ENCODE results near the gene CFAP52.
A peak's percentile ranks its signal among the peaks of the same experiment; 100 is the strongest.
"Not testable (repeated sequence)": the region's sequence is repeated elsewhere in the genome, so short reads cannot be mapped to it uniquely, and the experiment has no call there.

The CFAP52 gene, protein sequence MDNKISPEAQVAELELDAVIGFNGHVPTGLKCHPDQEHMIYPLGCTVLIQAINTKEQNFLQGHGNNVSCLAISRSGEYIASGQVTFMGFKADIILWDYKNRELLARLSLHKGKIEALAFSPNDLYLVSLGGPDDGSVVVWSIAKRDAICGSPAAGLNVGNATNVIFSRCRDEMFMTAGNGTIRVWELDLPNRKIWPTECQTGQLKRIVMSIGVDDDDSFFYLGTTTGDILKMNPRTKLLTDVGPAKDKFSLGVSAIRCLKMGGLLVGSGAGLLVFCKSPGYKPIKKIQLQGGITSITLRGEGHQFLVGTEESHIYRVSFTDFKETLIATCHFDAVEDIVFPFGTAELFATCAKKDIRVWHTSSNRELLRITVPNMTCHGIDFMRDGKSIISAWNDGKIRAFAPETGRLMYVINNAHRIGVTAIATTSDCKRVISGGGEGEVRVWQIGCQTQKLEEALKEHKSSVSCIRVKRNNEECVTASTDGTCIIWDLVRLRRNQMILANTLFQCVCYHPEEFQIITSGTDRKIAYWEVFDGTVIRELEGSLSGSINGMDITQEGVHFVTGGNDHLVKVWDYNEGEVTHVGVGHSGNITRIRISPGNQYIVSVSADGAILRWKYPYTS

DNA sequence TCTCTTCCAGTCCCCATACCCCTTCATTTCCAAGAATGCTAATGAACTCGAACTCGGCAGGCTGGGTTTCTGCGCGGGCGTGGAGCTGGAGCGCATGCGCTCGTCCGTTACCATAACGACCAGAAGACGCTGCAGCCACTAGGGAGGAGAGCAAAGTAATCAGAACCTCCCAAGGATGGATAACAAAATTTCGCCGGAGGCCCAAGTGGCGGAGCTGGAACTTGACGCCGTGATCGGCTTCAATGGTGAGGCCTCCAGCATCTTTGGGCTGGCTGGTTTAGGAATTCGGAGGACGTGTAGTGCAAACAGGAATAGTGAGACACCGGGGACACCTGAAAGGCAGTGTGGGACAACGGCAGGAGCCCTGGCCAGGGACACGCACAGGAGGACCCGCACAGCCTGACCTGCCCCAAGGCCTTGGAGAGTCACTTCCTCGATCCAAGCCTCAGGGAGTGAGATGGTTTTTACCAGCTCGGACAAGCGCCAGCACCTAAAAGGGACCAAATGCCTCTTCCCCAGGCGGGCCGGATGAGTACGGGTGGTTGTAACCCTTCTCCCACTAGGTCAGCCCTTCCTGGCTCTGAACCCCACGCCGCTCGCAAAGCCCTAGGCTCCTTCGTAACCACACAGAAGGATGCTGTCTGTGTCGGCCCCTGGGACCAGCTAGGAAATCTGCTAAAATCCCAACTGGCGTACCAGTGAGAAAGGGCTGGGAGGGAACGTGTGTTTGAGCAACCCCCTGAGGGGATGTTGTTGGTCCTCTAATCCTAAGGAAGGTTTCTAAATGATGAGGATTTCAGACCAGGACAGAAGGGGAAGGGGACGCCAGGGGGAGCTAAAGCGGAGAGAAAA lies at the start of gene CFAP52:
CFAP52 (plus strand) TSS at position 122 of the 852 bp plus-strand sequence; CDS start at position 176, 54 bp downstream.
- DNase-seq, result peak; percentile 67 to 72

DNA sequence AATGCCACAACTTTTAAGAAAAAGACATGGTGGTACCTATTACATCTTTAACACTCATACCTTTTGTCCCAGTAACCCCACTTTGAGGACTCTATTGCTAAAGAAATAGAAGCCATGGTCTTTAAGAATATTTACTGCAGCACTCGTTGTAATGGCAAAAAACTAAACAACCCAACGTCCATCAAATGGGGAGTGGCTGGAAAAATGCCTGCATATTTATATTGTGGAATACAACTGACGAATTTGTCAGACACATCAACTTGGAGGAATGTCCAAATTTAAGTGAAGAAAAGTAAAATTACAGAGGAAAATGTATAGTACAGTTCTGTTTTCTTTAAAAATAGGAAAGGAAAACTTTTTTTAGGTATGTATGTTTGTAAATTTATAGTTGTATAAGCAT lies 48.7 kb upstream of the CFAP52 start:
- DNase-seq, result no peak

GRCh38 chr17:9529033-9529700 lies 47.3 kb upstream of the CFAP52 start:
- DNase-seq, result no peak

- DNase-seq, result no peak
Observed at GRCh38 chr17:9531034-9531433, 45.4 kb upstream of the CFAP52 start.

GRCh38 chr17:9532715-9533114 lies 43.7 kb upstream of the CFAP52 start:
- no peak for DNase-seq

- no peak for DNase-seq
Observed at GRCh38 chr17:9533441-9533840, 43.0 kb upstream of the CFAP52 start.

DNA sequence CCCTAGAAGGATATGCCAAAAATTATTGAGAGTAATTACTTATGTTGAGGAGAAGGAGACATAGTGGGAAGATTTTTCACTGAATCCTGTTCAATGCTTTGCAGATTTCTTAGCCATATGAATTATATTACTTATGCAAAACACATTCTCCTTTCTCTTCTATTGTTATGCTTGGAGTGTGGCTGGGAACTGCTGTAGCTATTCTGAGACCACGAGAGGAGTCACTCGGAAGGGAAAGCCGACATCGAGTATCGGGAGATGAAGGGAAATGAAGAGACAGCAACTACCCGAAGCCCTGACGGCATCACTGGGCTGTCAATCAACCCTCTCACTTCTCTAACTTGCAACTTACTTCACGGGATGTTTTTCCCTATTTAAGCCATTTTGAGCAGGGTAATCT lies 40.4 kb upstream of the CFAP52 start:
- DNase-seq, result no peak

- no peak for DNase-seq
Observed at GRCh38 chr17:9537177-9537776, 39.2 kb upstream of the CFAP52 start.

GRCh38 chr17:9538626-9539025 lies 37.8 kb upstream of the CFAP52 start:
- DNase-seq, result no peak

- no peak for DNase-seq
Observed at GRCh38 chr17:9541718-9542117, 34.7 kb upstream of the CFAP52 start.

DNA sequence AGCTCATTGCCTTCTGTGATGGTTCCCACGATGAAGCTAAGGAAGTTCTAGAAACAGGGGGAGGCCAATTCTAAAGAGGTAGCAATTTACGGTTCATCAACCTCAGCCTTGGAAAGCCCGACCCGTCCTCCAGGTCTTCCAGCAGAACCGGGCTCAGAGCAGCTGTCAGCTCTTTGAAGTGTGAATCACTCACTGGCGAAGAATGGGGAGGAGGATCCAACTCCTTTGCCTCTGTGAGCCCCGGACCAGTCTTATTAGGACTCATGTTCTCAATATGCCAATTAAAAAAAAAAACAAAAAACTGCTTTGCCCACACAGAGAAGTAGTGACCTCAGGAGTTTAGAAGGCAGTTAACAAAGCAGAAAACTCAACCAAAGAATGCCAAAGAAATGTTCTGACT lies 32.2 kb upstream of the CFAP52 start:
- no peak for DNase-seq

DNA sequence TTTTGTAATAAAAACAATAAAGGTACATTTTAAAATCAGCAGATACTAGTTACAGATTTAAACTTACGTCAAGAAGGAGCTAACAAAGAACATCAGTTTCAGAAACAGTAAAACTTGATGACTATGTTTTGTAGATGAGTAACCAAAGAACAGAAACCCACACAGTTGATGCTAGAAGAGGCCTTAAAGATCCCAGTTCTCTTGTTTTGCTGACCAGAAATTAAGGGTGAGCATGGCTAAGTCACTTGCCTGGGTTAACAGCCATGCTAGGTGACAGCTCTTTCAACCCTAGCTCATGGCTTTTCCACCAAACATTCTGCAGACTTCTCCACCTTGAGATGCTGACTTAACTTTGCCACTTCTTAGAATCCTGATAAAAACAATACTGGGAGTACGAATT lies 27.2 kb upstream of the CFAP52 start:
- DNase-seq, result no peak

DNA sequence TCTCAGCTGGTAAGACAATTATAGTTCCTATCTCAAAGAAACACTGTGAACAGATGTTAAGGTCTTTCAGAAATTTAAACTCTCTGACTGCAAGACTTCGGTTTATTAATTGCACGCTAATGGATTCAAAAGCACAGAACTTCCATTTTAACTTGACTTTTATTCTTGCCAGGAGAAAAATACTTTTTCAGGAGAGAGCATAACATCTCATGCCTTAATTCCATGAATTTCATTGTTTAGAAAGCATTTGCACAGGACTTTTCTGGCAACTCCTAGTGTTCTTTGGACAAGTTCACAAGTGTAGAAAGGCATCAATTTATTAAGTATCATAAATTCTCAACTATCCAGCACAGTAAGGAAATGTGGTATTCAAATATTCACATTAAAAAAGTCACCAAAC lies 23.3 kb upstream of the CFAP52 start:
- DNase-seq, result no peak

DNA sequence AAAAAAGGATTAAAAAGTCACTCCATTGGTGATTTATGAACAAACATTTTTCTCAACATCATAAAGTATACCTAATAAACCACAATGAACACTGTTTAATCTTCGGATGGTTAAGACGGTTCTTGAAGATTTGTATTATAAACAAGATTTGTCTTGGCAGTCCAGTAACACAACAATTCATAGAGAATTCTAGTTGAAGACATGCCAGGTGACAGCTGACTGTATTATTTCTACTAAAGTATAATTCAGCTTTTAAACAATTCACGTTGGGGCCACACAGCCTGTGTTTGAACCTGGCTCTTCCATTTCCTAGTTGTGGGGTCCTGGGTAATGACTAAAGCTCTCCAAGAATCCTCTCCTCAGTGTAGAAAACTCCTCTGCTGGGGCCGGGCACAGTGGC lies 22.8 kb upstream of the CFAP52 start:
- DNase-seq, result no peak

DNA sequence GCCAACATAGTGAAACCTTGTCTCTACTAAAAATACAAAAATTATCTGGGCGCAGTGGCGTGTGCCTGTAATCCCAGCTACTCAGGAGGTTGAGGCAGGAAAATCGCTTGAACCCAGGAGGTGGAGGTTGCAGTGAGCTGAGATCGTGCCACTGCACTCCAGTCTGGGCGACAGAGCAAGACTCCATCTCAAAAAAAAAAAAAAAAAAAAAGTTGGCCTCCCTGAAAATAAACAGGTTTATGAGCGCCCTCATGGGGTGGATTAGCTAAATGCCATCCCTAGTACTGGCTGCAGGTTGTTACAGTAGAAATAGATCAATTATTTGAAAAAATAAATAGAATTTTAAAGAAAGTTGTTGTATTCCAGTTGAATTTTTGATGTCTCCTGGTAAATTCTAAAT lies 21.7 kb upstream of the CFAP52 start:
- DNase-seq, result peak; percentile 40 to 46

- no peak for DNase-seq
Observed at GRCh38 chr17:9557161-9557755, 19.2 kb upstream of the CFAP52 start.

DNA sequence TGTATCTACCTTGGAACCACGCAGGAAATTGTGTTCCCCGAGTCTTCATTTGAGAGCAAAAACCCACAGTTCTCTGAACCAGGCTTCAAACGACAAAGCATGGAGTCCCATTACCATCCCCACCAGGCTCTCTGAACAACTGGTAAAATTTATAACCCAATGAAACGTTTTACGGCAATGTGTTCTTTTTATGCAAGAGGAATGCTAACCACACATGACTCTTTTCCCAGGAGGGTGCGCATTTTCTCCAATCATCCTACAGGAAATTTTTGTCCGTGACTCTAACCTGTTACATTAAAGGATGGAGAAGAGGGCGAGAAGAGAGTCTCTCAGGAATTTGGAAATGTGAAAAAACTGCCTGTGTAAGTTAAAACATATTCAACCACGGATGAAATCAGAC lies 18.6 kb upstream of the CFAP52 start:
- DNase-seq, result no peak

- no peak for DNase-seq
Observed at GRCh38 chr17:9564104-9564503, 12.3 kb upstream of the CFAP52 start.

DNA sequence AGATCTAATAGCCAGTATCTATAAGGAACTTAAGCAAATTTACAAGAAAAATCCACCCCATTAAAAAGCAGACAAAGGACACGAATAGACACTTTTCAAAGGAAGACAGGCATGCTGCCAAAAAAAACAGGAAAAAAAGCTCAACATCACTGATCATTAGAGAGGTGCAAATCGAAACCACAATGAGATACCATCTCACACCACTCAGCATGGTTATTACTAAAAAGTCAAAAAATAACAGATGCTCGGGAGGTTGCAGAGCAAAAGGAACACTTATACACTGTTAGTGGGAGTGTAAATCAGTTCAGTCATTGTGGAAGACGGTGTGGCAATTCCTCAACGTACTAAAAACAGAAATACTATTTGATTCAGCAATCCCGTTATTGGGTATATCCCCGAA lies 10.4 kb upstream of the CFAP52 start:
- no peak for DNase-seq

GRCh38 chr17:9566739-9567138 lies 9.7 kb upstream of the CFAP52 start:
- DNase-seq, result not testable (repeated sequence)

DNA sequence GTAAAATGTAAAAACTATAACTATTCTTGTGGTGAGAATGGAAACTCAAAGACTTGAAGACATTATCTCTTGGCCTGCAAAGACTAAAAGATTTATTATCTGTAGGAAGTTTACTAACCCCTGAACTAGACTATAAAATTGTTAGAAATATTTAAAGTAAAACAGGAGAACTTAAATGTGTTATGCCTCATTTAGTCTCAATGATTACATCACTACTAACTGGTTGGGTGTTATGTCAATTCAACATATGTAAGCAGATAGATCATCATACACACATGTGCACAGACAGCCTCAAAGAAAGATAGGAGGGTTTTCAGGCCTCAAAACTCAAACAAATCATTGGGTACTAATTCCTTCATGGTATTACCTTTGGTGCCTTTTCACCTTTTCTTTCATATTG lies 8.4 kb upstream of the CFAP52 start:
- DNase-seq, result no peak

DNA sequence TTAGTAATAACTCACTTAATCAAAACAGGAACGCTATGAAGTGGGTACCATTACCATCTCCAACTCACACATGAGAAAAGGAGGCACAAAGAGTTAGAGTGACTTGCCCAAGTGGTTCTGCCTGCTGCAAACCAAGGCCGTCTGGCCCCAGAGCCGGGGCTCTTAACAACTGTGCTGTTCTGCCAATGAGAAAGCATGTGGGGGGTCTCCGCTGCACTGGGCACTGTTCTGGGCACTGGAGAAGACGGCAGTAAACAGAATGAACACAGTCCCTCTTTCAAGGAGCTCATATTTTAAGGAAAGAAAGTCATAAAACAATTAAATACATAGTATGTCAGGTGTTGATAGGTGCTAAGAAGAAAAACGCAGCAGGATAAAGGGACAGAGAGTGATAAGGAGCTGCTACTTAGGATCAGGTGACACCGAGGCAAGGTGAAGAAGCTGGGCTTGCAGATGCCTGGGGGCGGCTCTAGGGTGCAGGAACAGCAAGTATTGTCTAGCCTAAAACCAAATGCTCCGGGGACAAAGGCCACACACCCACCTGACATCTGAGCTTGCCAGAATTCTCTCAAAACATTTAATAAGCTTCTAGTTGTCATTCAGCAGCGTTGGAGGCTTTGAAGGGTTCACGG lies 7.4 kb upstream of the CFAP52 start:
- no peak for DNase-seq
